Measurements from ENCODE around the gene METTL22.

Gene METTL22

GRCh38 chr16:8663192-8664089 lies 41.9 kb downstream of the METTL22 start:
- DNase-seq (ENCODE audit: low read depth in 1 of 2, low spot score in 1 of 2) = no peak

GRCh38 chr16:8665529-8665928 lies 44.0 kb downstream of the METTL22 start:
- no peak for DNase-seq (ENCODE audit: low read depth in 1 of 2, low spot score in 1 of 2)

GRCh38 chr16:8667492-8667891 lies 46.0 kb downstream of the METTL22 start:
- no peak for DNase-seq (ENCODE audit: low read depth in 1 of 2, low spot score in 1 of 2)

GRCh38 chr16:8668113-8668512 lies 46.6 kb downstream of the METTL22 start:
- DNase-seq (ENCODE audit: low read depth in 1 of 2, low spot score in 1 of 2) = no peak

- DNase-seq (ENCODE audit: low read depth in 1 of 2, low spot score in 1 of 2) = no peak
These were observed 48.0 kb downstream of the METTL22 start for GRCh38 chr16:8669481-8669880.

- no peak for DNase-seq (ENCODE audit: low read depth in 1 of 2, low spot score in 1 of 2)
These were observed 48.6 kb downstream of the METTL22 start for GRCh38 chr16:8670014-8670560.

- DNase-seq (ENCODE audit: low read depth in 1 of 2, low spot score in 1 of 2) = no peak
These were observed 52.3 kb downstream of the METTL22 start for GRCh38 chr16:8673611-8674412.

GRCh38 chr16:8674413-8675022 lies 53.0 kb downstream of the METTL22 start, which contains the start of gene ABAT:
Gene ABAT (plus strand): TSS chr16:8674617. CDS start chr16:8735740, 61,123 bp downstream.
- DNase-seq (ENCODE audit: low read depth in 1 of 2, low spot score in 1 of 2) = peak; percentile 72 to 79

GRCh38 chr16:8675183-8676159 lies 54.0 kb downstream of the METTL22 start:
- peak in 1 of 2 donors; percentile 40 for DNase-seq (ENCODE audit: low read depth in 1 of 2, low spot score in 1 of 2)

- no peak for DNase-seq (ENCODE audit: low read depth in 1 of 2, low spot score in 1 of 2)
These were observed 54.7 kb downstream of the METTL22 start for GRCh38 chr16:8676160-8676547.

GRCh38 chr16:8676737-8677375 lies 55.4 kb downstream of the METTL22 start:
- DNase-seq (ENCODE audit: low read depth in 1 of 2, low spot score in 1 of 2) = no peak

GRCh38 chr16:8677481-8677880 lies 56.0 kb downstream of the METTL22 start:
- no peak for DNase-seq (ENCODE audit: low read depth in 1 of 2, low spot score in 1 of 2)

GRCh38 chr16:8678068-8678927 lies 56.8 kb downstream of the METTL22 start:
- DNase-seq (ENCODE audit: low read depth in 1 of 2, low spot score in 1 of 2) = no peak

- DNase-seq (ENCODE audit: low read depth in 1 of 2, low spot score in 1 of 2) = no peak
These were observed 57.7 kb downstream of the METTL22 start for GRCh38 chr16:8679151-8679550.

- no peak for DNase-seq (ENCODE audit: low read depth in 1 of 2, low spot score in 1 of 2)
These were observed 61.2 kb downstream of the METTL22 start for GRCh38 chr16:8682551-8683259.

GRCh38 chr16:8683640-8684039 lies 62.1 kb downstream of the METTL22 start:
- no peak for DNase-seq (ENCODE audit: low read depth in 1 of 2, low spot score in 1 of 2)

GRCh38 chr16:8685617-8686016 lies 64.1 kb downstream of the METTL22 start:
- no peak for DNase-seq (ENCODE audit: low read depth in 1 of 2, low spot score in 1 of 2)

- no peak for DNase-seq (ENCODE audit: low read depth in 1 of 2, low spot score in 1 of 2)
These were observed 64.6 kb downstream of the METTL22 start for GRCh38 chr16:8686031-8686621.

Measured in activated CD4-positive, alpha-beta T cell treated with anti-CD3 and anti-CD28 coated beads, Interleukin-2, amount 50 U/mL, for 24 hours (primary cell).